Spleen (tissue), 7 donors: ENCODE results near the gene MREG.

ENCODE experiments used
- POLR2A ChIP-seq, 3 donors: fragments of 450-650 bp; IDR thresholded peaks; one replicate each; pipeline ENCODE4 v1.5.1; 2017; ENCODE audit warnings: antibody characterized with exemption in 3 of 3, mild to moderate bottlenecking in 1 of 3
- POLR2AphosphoS5 ChIP-seq, 3 donors: sonication (generic); formaldehyde crosslinking; IDR thresholded peaks; one replicate each; pipeline ENCODE4 v1.5.1; 2017; ENCODE audit warnings: antibody characterized with exemption in 3 of 3
- TF ChIP-seq, protein P1 (sequence below), 11 experiments: fragments of 200-600 bp in 7 of 11; fragments of 450-650 bp in 4 of 11; sonication (generic) in 4 of 11; IDR thresholded peaks in 8 of 11; conservative IDR thresholded peaks in 3 of 11; 1 replicate in 7 of 11; 2 replicates in 4 of 11; pipeline versions ENCODE4 v1.4.0 to v1.8.0; 2016 to 2021; ENCODE audit warnings: antibody characterized with exemption in 11 of 11, inconsistent platforms in 4 of 11, mild to moderate bottlenecking in 1 of 11
- donor health status: DM: no; HTN: no; CAD: no; lungs with moderate emphysema.
- donor health status: DM: no; HTN: no; CAD: no.
- donor health status: DM: no; HTN: no; CAD: no.

DNA sequence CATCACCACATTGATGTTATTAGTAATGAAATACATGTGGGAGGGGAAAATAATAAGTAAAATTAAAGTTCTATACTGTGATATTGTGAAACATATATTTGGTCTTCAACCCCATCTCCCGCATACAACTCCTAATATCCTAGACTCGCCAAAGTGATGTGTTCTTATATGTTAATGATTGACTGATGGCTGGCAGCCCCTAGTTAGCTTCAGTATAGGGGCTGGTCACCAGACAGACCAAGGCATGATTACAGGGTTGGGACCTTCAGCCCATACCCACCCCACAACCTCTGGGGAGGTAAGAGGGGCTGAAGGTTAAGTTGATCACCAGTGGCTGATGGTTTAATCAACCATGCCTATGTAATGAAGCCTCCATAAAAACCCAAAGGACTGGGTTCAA, 28.1 kb upstream of the MREG start:
- TF ChIP-seq POLR2A (IDR thresholded peaks at IDR 0.05) (no peak), POLR2AphosphoS5 (IDR thresholded peaks at IDR 0.05) (no peak)
- TF ChIP-seq, protein P1, sequence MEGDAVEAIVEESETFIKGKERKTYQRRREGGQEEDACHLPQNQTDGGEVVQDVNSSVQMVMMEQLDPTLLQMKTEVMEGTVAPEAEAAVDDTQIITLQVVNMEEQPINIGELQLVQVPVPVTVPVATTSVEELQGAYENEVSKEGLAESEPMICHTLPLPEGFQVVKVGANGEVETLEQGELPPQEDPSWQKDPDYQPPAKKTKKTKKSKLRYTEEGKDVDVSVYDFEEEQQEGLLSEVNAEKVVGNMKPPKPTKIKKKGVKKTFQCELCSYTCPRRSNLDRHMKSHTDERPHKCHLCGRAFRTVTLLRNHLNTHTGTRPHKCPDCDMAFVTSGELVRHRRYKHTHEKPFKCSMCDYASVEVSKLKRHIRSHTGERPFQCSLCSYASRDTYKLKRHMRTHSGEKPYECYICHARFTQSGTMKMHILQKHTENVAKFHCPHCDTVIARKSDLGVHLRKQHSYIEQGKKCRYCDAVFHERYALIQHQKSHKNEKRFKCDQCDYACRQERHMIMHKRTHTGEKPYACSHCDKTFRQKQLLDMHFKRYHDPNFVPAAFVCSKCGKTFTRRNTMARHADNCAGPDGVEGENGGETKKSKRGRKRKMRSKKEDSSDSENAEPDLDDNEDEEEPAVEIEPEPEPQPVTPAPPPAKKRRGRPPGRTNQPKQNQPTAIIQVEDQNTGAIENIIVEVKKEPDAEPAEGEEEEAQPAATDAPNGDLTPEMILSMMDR (IDR thresholded peaks at IDR 0.05 in 8 of 11, conservative IDR thresholded peaks at IDR 0.05 in 3 of 11): no peak
